ENCODE data around the gene TBC1D14. TPM values are rescaled to one million over a fixed set of nuclear protein-coding genes. Genes with fewer than 3 reads are reported as not detected.

Gene TBC1D14
- total and polyA plus RNA-seq, 2 of the 8 experiments (the other 6 are each of a cell fraction or from before 2014, with no cell fraction given) = 45.6 to 48.2 TPM

DNA sequence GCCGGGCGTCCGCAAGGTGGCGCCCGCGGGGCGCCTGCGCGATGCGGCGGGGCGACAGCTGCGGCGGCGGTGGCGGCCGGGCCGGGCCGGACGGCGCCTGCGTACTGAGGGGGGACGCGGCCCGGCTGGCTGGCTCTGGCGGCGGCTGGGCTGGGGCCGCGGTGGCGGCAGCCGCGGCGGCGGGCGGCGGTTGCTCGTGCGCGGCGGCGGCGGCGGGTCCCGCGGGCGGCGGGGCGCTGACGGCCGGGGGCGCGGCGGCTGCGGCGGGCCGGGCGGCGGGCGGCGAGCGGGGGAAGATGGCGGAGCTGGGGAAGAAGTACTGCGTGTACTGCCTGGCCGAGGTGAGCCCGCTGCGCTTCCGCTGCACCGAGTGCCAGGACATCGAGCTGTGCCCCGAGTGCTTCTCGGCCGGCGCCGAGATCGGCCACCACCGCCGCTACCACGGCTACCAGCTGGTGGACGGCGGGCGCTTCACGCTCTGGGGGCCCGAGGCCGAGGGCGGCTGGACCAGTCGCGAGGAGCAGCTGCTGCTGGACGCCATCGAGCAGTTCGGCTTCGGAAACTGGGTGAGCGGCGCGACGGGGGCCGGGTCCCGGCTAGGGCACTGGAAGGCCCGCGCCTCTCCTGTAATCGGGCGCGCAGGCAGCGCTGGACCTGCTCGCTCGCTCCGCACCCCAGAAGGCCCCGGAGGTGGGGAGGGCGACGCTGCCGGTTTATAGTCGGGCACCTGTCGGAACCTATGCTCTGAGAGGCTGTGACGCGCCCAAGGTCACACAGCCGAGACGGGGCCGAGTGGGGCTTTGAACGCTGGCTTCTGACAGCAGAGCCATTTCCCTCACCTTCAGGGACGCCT lies 133.9 kb downstream of the TBC1D14 start, which contains the start of gene TADA2B:
TSS of gene TADA2B (plus strand) at position 89 of the 853 bp plus-strand sequence. CDS start at position 297, 208 bp downstream.
- DNase-seq (ENCODE audit: low read depth in 1 of 2, low spot score in 2 of 2) (peak in 1 of 2 experiments; percentile 71), FAIRE-seq (no peak)
- Histone ChIP-seq H3K36me3 (ENCODE audit: control insufficient read depth in 2 of 4, insufficient read depth in 4 of 4, low read length in 3 of 4) (no peaks in the 10 kb centered on the region), H2BK15ac (ENCODE audit: low read length) (peak within 1 kb of the TSS; percentile 46; the same call in 1 of the 2 replicates), H2BK12ac (ENCODE audit: low read depth, low read length) (no peak within 1 kb of the TSS), H4K5ac (ENCODE audit: insufficient read length, low read depth, low read length) (peak within 1 kb of the TSS; percentile 70), H2AFZ (ENCODE audit: low read length) (peak within 1 kb of the TSS; percentile 24; the same call in 1 of the 2 replicates), H3K79me2 (ENCODE audit: control insufficient read depth in 1 of 2, insufficient read depth in 2 of 2, low read length in 2 of 2) (peaks cover 3 to 41% of the 10 kb centered on the region in 2 experiments; a peak in 3 of 4 replicates), H2BK20ac (ENCODE audit: low read length) (no peak within 1 kb of the TSS), H4K20me1 (replicated peaks in 1 of 2; ENCODE audit: control insufficient read depth in 1 of 2, insufficient read depth in 2 of 2, low read length in 2 of 2) (peaks cover 3 to 31% of the 10 kb centered on the region in 2 experiments), H3K27me3 (replicated peaks in 1 of 4; ENCODE audit: control insufficient read depth in 3 of 4, extremely low read depth in 1 of 4, insufficient read depth in 3 of 4, low read length in 3 of 4) (peaks cover 11 to 29% (median 20%) of the 10 kb centered on the region in 4 experiments), H3K23me2 (ENCODE audit: low read depth, low read length) (peaks cover 13% of the 10 kb centered on the region; the same call in 1 of the 2 replicates), H3K4me3 (ENCODE audit: extremely low read depth in 1 of 4, insufficient read depth in 2 of 4, low read depth in 3 of 4, low read length in 4 of 4) (peak within 1 kb of the TSS; percentile 74 to 92 (median 89)), H3K79me1 (ENCODE audit: low read depth, low read length) (peaks cover 34% of the 10 kb centered on the region), H3K18ac (ENCODE audit: extremely low read depth, low read length) (peak within 1 kb of the TSS; percentile 71), H3K4ac (replicated peaks; ENCODE audit: insufficient read length, low read depth, low read length) (peak within 1 kb of the TSS; percentile 50), H3K27ac (ENCODE audit: low read depth, low read length) (peak within 1 kb of the TSS; percentile 23; the same call in 1 of the 2 replicates), H3K14ac (ENCODE audit: insufficient read length) (no peak within 1 kb of the TSS), H3K4me1 (replicated peaks in 1 of 4; ENCODE audit: control insufficient read depth in 3 of 4, insufficient read depth in 4 of 4, low read length in 3 of 4) (peaks cover 0 to 18% (median 8%) of the 10 kb centered on the region in 4 experiments; a peak in 5 of 7 replicates), H3K4me2 (ENCODE audit: insufficient read depth in 1 of 2, low read depth in 2 of 2, low read length in 2 of 2) (peak within 1 kb of the TSS; percentile 89 to 98), H4K8ac (ENCODE audit: extremely low read depth, insufficient read depth, low read length) (peak within 1 kb of the TSS; percentile 95), H2AK5ac (ENCODE audit: low read depth, low read length) (no peak within 1 kb of the TSS), H2BK120ac (replicated peaks; ENCODE audit: low read depth, low read length) (no peak within 1 kb of the TSS), H3K56ac (replicated peaks; ENCODE audit: insufficient read length, low read depth, low read length) (no peak within 1 kb of the TSS), H3K9me3 (ENCODE audit: insufficient read depth in 2 of 2, low read depth in 1 of 2, low read length in 1 of 2) (no peaks in the 10 kb centered on the region), H3K9ac (replicated peaks in 1 of 4; ENCODE audit: extremely low read depth in 1 of 4, low read depth in 3 of 4, low read length in 3 of 4) (peak within 1 kb of the TSS; percentile 60 to 95 (median 82)), H2BK5ac (ENCODE audit: low read depth, low read length) (no peak within 1 kb of the TSS; the same call in 1 of the 2 replicates), H3K23ac (ENCODE audit: insufficient read length) (no peak within 1 kb of the TSS), H4K91ac (replicated peaks; ENCODE audit: insufficient read length, low read length) (peak within 1 kb of the TSS; percentile 79)
- ChIA-PET POLR2A (ENCODE audit: partially characterized antibody) (interaction anchor here (0.7 to 5.5 kb wide), 8 partner anchors 8 to 56 kb away, joined by 3 to 36 read pairs (median 4); partner anchors contain the start of gene GRPEL1), CTCF (ENCODE audit: partially characterized antibody) (interaction anchor here (0.8 to 9.7 kb wide), 11 partner anchors 9 to 273 kb away, joined by 3 to 108 read pairs (median 4); partner anchors contain the start of gene GRPEL1)
- WGBS, 2 experiments (ENCODE audit: extremely low coverage in 1 of 2, insufficient coverage in 1 of 2, insufficient read length in 1 of 2, insufficient replicate concordance in 2 of 2, low coverage in 1 of 2, low lambda C conversion rate in 2 of 2, missing lambda C conversion rate in 1 of 2) = 1% methylated on average over 55 of the region's 119 CpGs; no CpG with 5 or more reads in 1 of the 2 experiments
- TF ChIP-seq PHF8 (conservative IDR thresholded peaks at IDR 0.05; ENCODE audit: low read depth, low read length) = 0 out of 2 replicates have a peak, but pooled peaks have one; percentile 34
- 0 out of 2 replicates have a peak, but pooled peaks have one; percentile 26 for TF ChIP-seq KDM1A (IDR thresholded peaks at IDR 0.05; ENCODE audit: borderline replicate concordance, low read length)
- TF ChIP-seq, protein P1, sequence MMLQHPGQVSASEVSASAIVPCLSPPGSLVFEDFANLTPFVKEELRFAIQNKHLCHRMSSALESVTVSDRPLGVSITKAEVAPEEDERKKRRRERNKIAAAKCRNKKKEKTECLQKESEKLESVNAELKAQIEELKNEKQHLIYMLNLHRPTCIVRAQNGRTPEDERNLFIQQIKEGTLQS (IDR thresholded peaks at IDR 0.05; ENCODE audit: insufficient read depth, low read depth, low read length) = no peak
- TF ChIP-seq RBBP5 (IDR thresholded peaks at IDR 0.05; ENCODE audit: borderline replicate concordance, low read depth, low read length) = peak; percentile 70; the same call in 1 of the 2 replicates
- no peak for TF ChIP-seq CHD1 (IDR thresholded peaks at IDR 0.05; ENCODE audit: low read depth, low read length)
- TF ChIP-seq ASH2L (IDR thresholded peaks at IDR 0.05; ENCODE audit: low read length) = peak; percentile 49
- peak; percentile 93 for TF ChIP-seq KDM4A (IDR thresholded peaks at IDR 0.05; ENCODE audit: low read depth, low read length, severe bottlenecking)
- TF ChIP-seq YY1 (IDR thresholded peaks at IDR 0.05; ENCODE audit: low read depth, low read length) = peak; percentile 75; the same call in 1 of the 2 replicates
- TF ChIP-seq SRF (IDR thresholded peaks at IDR 0.05; ENCODE audit: low read depth, low read length) = no peak
